ENCODE results near the gene NAGPA.

- TF ChIP-seq CTCF (IDR thresholded peaks at IDR 0.05; ENCODE audit: poor library complexity) (no peak), EZH2 (IDR thresholded peaks at IDR 0.05; ENCODE audit: borderline replicate concordance) (peak; percentile 59), EZH2phosphoT487 (IDR thresholded peaks at IDR 0.05; ENCODE audit: low read depth, severe bottlenecking, unreplicated experiment) (no peak)
These were observed 46.5 kb downstream of the NAGPA start for GRCh38 chr16:4987250-4987579.
